NCI-H187 treated with DMSO at 0.1 percent for 48 hours (cell line): Measurements from ENCODE around the gene ABCC1.

Source experiments
- DNase-seq: peaks from one replicate; lab custom pipeline; 2025; lab: John Stamatoyannopoulos, UW

ABCC1 gene

GRCh38 chr16:16021646-16021987, 72.2 kb downstream of the ABCC1 start:
- no peak for DNase-seq

GRCh38 chr16:16021988-16022682, 72.7 kb downstream of the ABCC1 start:
- no peak for DNase-seq

GRCh38 chr16:16022683-16023064, 73.3 kb downstream of the ABCC1 start:
- DNase-seq: no peak

GRCh38 chr16:16025214-16025968, 76.0 kb downstream of the ABCC1 start:
- DNase-seq: no peak

GRCh38 chr16:16027728-16028310, 78.4 kb downstream of the ABCC1 start:
- DNase-seq: no peak

- DNase-seq: no peak
Observed at GRCh38 chr16:16028311-16028999, 79.0 kb downstream of the ABCC1 start.

GRCh38 chr16:16029431-16030011, 80.1 kb downstream of the ABCC1 start:
- DNase-seq: no peak

GRCh38 chr16:16030449-16030848, 81.0 kb downstream of the ABCC1 start:
- DNase-seq: no peak

GRCh38 chr16:16031401-16031800, 82.0 kb downstream of the ABCC1 start:
- no peak for DNase-seq

GRCh38 chr16:16032271-16032979, 83.0 kb downstream of the ABCC1 start:
- no peak for DNase-seq

- DNase-seq: no peak
Observed at GRCh38 chr16:16033208-16033717, 83.8 kb downstream of the ABCC1 start.

GRCh38 chr16:16036359-16036792, 87.0 kb downstream of the ABCC1 start:
- DNase-seq: no peak

- no peak for DNase-seq
Observed at GRCh38 chr16:16037521-16037920, 88.1 kb downstream of the ABCC1 start.

- no peak for DNase-seq
Observed at GRCh38 chr16:16037970-16038369, 88.6 kb downstream of the ABCC1 start.

GRCh38 chr16:16038950-16039349, 89.5 kb downstream of the ABCC1 start:
- no peak for DNase-seq

- no peak for DNase-seq
Observed at GRCh38 chr16:16041196-16041892, 91.9 kb downstream of the ABCC1 start.

- DNase-seq: no peak
Observed at GRCh38 chr16:16042076-16042475, 92.7 kb downstream of the ABCC1 start.

GRCh38 chr16:16045296-16045695, 95.9 kb downstream of the ABCC1 start:
- DNase-seq: no peak

GRCh38 chr16:16045879-16046278, 96.5 kb downstream of the ABCC1 start:
- no peak for DNase-seq

- DNase-seq: no peak
Observed at GRCh38 chr16:16047761-16048160, 98.3 kb downstream of the ABCC1 start.
